ENCODE results near the gene NPY4R2. TPM values are rescaled to one million over a fixed set of nuclear protein-coding genes. Genes with fewer than 3 reads are reported as not detected.
"Not testable (repeated sequence)": the region's sequence is repeated elsewhere in the genome, so short reads cannot be mapped to it uniquely, and the experiment has no call there.

The NPY4R2 gene
- total RNA-seq, result not detected in 2 replicates

- not testable (repeated sequence) for H3K4me3 ChIP-seq (ENCODE audit: low read depth, low read length); DNase-seq (ENCODE audit: low read depth)
These were observed at the start of gene NPY4R2 for GRCh38 chr10:47918475-47918874. Gene NPY4R2 (plus strand): TSS chr10:47918662. CDS start chr10:47921988, 3,326 bp downstream.

- H3K4me3 ChIP-seq (ENCODE audit: low read depth, low read length); DNase-seq (ENCODE audit: low read depth): not testable (repeated sequence)
These were observed 47.6 kb upstream of the NPY4R2 start for GRCh38 chr10:47870887-47871286.

- DNase-seq (ENCODE audit: low read depth), result not testable (repeated sequence)
These were observed 46.8 kb upstream of the NPY4R2 start for GRCh38 chr10:47871485-47872180.

GRCh38 chr10:47872236-47872635 lies 46.2 kb upstream of the NPY4R2 start:
- not testable (repeated sequence) for DNase-seq (ENCODE audit: low read depth); H3K4me3 ChIP-seq (ENCODE audit: low read depth, low read length)

More at GRCh38 chr10:47871485-47872180, 46.8 kb upstream of the NPY4R2 start:
- not testable (repeated sequence) for H3K4me3 ChIP-seq (ENCODE audit: low read depth, low read length)

GRCh38 chr10:47884239-47884638 lies 34.2 kb upstream of the NPY4R2 start:
- DNase-seq (ENCODE audit: low read depth), result not testable (repeated sequence)

GRCh38 chr10:47884934-47885333 lies 33.5 kb upstream of the NPY4R2 start:
- H3K4me3 ChIP-seq (ENCODE audit: low read depth, low read length); DNase-seq (ENCODE audit: low read depth): not testable (repeated sequence)

More at GRCh38 chr10:47884239-47884638, 34.2 kb upstream of the NPY4R2 start:
- H3K4me3 ChIP-seq (ENCODE audit: low read depth, low read length), result not testable (repeated sequence)

- H3K4me3 ChIP-seq (ENCODE audit: low read depth, low read length); DNase-seq (ENCODE audit: low read depth): not testable (repeated sequence)
These were observed 32.1 kb upstream of the NPY4R2 start for GRCh38 chr10:47886356-47886755.

- not testable (repeated sequence) for DNase-seq (ENCODE audit: low read depth); H3K4me3 ChIP-seq (ENCODE audit: low read depth, low read length)
These were observed 31.6 kb upstream of the NPY4R2 start for GRCh38 chr10:47886827-47887226.

- not testable (repeated sequence) for H3K4me3 ChIP-seq (ENCODE audit: low read depth, low read length); DNase-seq (ENCODE audit: low read depth)
These were observed 27.7 kb upstream of the NPY4R2 start for GRCh38 chr10:47890737-47891136.

GRCh38 chr10:47892494-47893261 lies 25.8 kb upstream of the NPY4R2 start:
- DNase-seq (ENCODE audit: low read depth); H3K4me3 ChIP-seq (ENCODE audit: low read depth, low read length): not testable (repeated sequence)

GRCh38 chr10:47894571-47894970 lies 23.9 kb upstream of the NPY4R2 start:
- not testable (repeated sequence) for H3K4me3 ChIP-seq (ENCODE audit: low read depth, low read length); DNase-seq (ENCODE audit: low read depth)

GRCh38 chr10:47897813-47898212 lies 20.6 kb upstream of the NPY4R2 start:
- DNase-seq (ENCODE audit: low read depth); H3K4me3 ChIP-seq (ENCODE audit: low read depth, low read length): not testable (repeated sequence)

- DNase-seq (ENCODE audit: low read depth); H3K4me3 ChIP-seq (ENCODE audit: low read depth, low read length): not testable (repeated sequence)
These were observed 9.1 kb upstream of the NPY4R2 start for GRCh38 chr10:47909333-47909732.

GRCh38 chr10:47910486-47910885 lies 8.0 kb upstream of the NPY4R2 start:
- not testable (repeated sequence) for H3K4me3 ChIP-seq (ENCODE audit: low read depth, low read length); DNase-seq (ENCODE audit: low read depth)

GRCh38 chr10:47914052-47914451 lies 4.4 kb upstream of the NPY4R2 start:
- not testable (repeated sequence) for DNase-seq (ENCODE audit: low read depth); H3K4me3 ChIP-seq (ENCODE audit: low read depth, low read length)
